Transverse colon (tissue), 4 donors: ENCODE results near the gene SLIT3. TPM values are rescaled to one million over a fixed set of nuclear protein-coding genes. Genes with fewer than 3 reads are reported as not detected.

ENCODE experiments used
- DNase-seq: peaks from one replicate; pipeline ENCODE4 v3.0.0-alpha.2; 2019
- H3K27ac ChIP-seq, 4 donors: fragments of 200-600 bp; sonication (generic); 2 replicates each; pipeline ENCODE4 v1.5.1; 2016 to 2018; ENCODE audit warnings: inconsistent platforms in 4 of 4
- H3K27me3 ChIP-seq: fragments of 200-600 bp; sonication (generic); 2 replicates; pipeline ENCODE4 v1.5.1; 2017; ENCODE audit warnings: inconsistent platforms
- H3K36me3 ChIP-seq, 4 donors: fragments of 200-600 bp; sonication (generic); 2 replicates each; pipeline ENCODE4 v1.5.1; 2017 to 2019; ENCODE audit warnings: inconsistent platforms in 4 of 4
- H3K4me1 ChIP-seq, 4 donors: fragments of 200-600 bp; sonication (generic); 2 replicates each; pipeline ENCODE4 v1.5.1; 2017 to 2020; ENCODE audit warnings: inconsistent platforms in 4 of 4
- H3K4me3 ChIP-seq, 4 donors: fragments of 200-600 bp; sonication (generic); 1 replicate in 1 of 4; 2 replicates in 3 of 4; pipeline versions ENCODE4 v1.5.1 to v1.6.1; 2017 to 2019; ENCODE audit warnings: inconsistent platforms in 4 of 4
- H3K9me3 ChIP-seq, 2 donors: fragments of 200-600 bp; sonication (generic); 2 replicates each; pipeline ENCODE4 v1.5.1; 2017 to 2019; ENCODE audit warnings: inconsistent platforms in 2 of 2
- CTCF ChIP-seq, 5 experiments: fragments of 200-600 bp in 3 of 5; fragments of 450-650 bp in 2 of 5; sonication (generic) in 3 of 5; IDR thresholded peaks; 1 replicate in 2 of 5; 2 replicates in 3 of 5; pipeline ENCODE4 v1.5.1; 2016 to 2017; ENCODE audit warnings: antibody characterized with exemption in 5 of 5, inconsistent platforms in 3 of 5, mild to moderate bottlenecking in 2 of 5, moderate library complexity in 1 of 5
- EP300 ChIP-seq: sonication (generic); formaldehyde crosslinking; IDR thresholded peaks from one replicate; pipeline ENCODE4 v1.6.1; 2017; ENCODE audit warnings: antibody characterized with exemption, low read depth
- POLR2A ChIP-seq: fragments of 450-650 bp; IDR thresholded peaks from one replicate; pipeline ENCODE4 v1.6.1; 2016; ENCODE audit warnings: antibody characterized with exemption, mild to moderate bottlenecking, moderate library complexity
- POLR2AphosphoS5 ChIP-seq, 3 donors: sonication (generic); formaldehyde crosslinking; IDR thresholded peaks; one replicate each; pipeline ENCODE4 v1.6.1; 2016; ENCODE audit warnings: antibody characterized with exemption in 3 of 3
- WGBS, 2 donors: methylation state at CpG; one replicate each; pipeline ENCODE4 v1.1.5; 2018; ENCODE audit warnings: low coverage in 1 of 2; 5-methylcytosine and 5-hydroxymethylcytosine counted together
- in situ Hi-C, 4 donors: fragments of 200-750 bp; cut with MboI; loops; one replicate each; pipeline versions ENCODE4 v1.15.0 to v1.15.1; 2017; ENCODE audit warnings: low sequenced_read_pairs in 3 of 4, low pct_ligation_motif_present in 1 of 4, low pct_unique_long_range_greater_than_20kb in 1 of 4
- intact Hi-C: fragments of 100-400 bp; cut with DNase I; formaldehyde crosslinking; loops from one replicate; pipeline ENCODE4 v1.15.1; 2023; ENCODE audit warnings: low total_unique reads
- total RNA-seq, 4 donors: library from RNA; depleted of rRNA; stranded (reverse); fragments of >200 nt; gene quantifications; one replicate each; pipeline ENCODE4 v1.1.0, GENCODE V29; 2016

The SLIT3 gene
- total RNA-seq, 4 donors from 2014 or later: 6.7 to 60.5 (median 9.6) TPM

GRCh38 chr5:168800701-168801100 lies 500.2 kb downstream of the SLIT3 start:
- WGBS, 2 donors: 50 to 79% methylated on average over 3 of the region's 3 CpGs
- intact Hi-C loops: no loop called here
- no peak for DNase-seq
- Histone ChIP-seq H3K27me3 (no peaks in the 10 kb centered on the region), H3K4me1 (no peaks in the 10 kb centered on the region), H3K27ac (no peak overlapping the region), H3K36me3 (no peaks in the 10 kb centered on the region), H3K9me3 (no peaks in the 10 kb centered on the region), H3K4me3 (no peak overlapping the region)
- no peak for TF ChIP-seq CTCF (IDR thresholded peaks at IDR 0.05)
- TF ChIP-seq EP300: no peak
- no peak for TF ChIP-seq POLR2A
- TF ChIP-seq POLR2AphosphoS5 (IDR thresholded peaks at IDR 0.05): no peak
- in situ Hi-C loops: no loop called here

- WGBS, 2 donors: 70% methylated on average over 2 to 5 of the region's 5 CpGs
- H3K4me3 ChIP-seq: no peak overlapping the region
- H3K9me3 ChIP-seq: no peaks in the 10 kb centered on the region
- no peak for TF ChIP-seq POLR2AphosphoS5 (IDR thresholded peaks at IDR 0.05)
- TF ChIP-seq POLR2A: no peak
- no peak for TF ChIP-seq CTCF (IDR thresholded peaks at IDR 0.05)
- no peak for DNase-seq
- no peaks in the 10 kb centered on the region for H3K4me1 ChIP-seq
- in situ Hi-C loops: no loop called here
- no peaks in the 10 kb centered on the region for H3K27me3 ChIP-seq
- no peaks in the 10 kb centered on the region for H3K36me3 ChIP-seq
- intact Hi-C loops: no loop called here
- no peak overlapping the region for H3K27ac ChIP-seq
These were observed 502.6 kb downstream of the SLIT3 start for GRCh38 chr5:168798065-168799023.

- Histone ChIP-seq H3K36me3 (no peaks in the 10 kb centered on the region), H3K9me3 (no peaks in the 10 kb centered on the region), H3K27ac (no peak overlapping the region), H3K4me1 (no peaks in the 10 kb centered on the region), H3K27me3 (no peaks in the 10 kb centered on the region), H3K4me3 (no peak overlapping the region)
- 67 to 76% methylated on average over 5 to 12 of the region's 12 CpGs for WGBS, 2 donors
- no peak for TF ChIP-seq POLR2A
- TF ChIP-seq CTCF (IDR thresholded peaks at IDR 0.05): no peak
- TF ChIP-seq POLR2AphosphoS5 (IDR thresholded peaks at IDR 0.05): no peak
- no peak for DNase-seq
- intact Hi-C loops: no loop called here
- in situ Hi-C loops: no loop called here
These were observed 504.1 kb downstream of the SLIT3 start for GRCh38 chr5:168796593-168797580.

- WGBS, 2 donors: 77% methylated on average over 3 of the region's 4 CpGs; no CpG with 5 or more reads in 1 of the 2 donors
- Histone ChIP-seq H3K36me3 (no peaks in the 10 kb centered on the region), H3K9me3 (no peaks in the 10 kb centered on the region), H3K4me3 (no peak overlapping the region), H3K27me3 (no peaks in the 10 kb centered on the region), H3K4me1 (no peaks in the 10 kb centered on the region), H3K27ac (no peak overlapping the region)
- no peak for TF ChIP-seq EP300
- TF ChIP-seq POLR2A: no peak
- no peak for TF ChIP-seq POLR2AphosphoS5 (IDR thresholded peaks at IDR 0.05)
- TF ChIP-seq CTCF (IDR thresholded peaks at IDR 0.05): no peak
- DNase-seq: no peak
- in situ Hi-C loops: no loop called here
- intact Hi-C loops: no loop called here
These were observed 504.9 kb downstream of the SLIT3 start for GRCh38 chr5:168796000-168796399.
